H1 (cell line): Measurements from ENCODE around the gene TGIF1. TPM values are rescaled to one million over a fixed set of nuclear protein-coding genes. Genes with fewer than 3 reads are reported as not detected.

Experiments used
- CTCF ChIA-PET: fragments of 300-600 bp; sonication (Branson Sonifier 250); formaldehyde crosslinking; loops from one replicate; lab custom pipeline; 2021; ENCODE audit not compliant: partially characterized antibody; lab: Charles Lee
- POLR2A ChIA-PET: fragments of 300-600 bp; sonication (Branson Sonifier 250); formaldehyde crosslinking; loops from one replicate; lab custom pipeline; 2021; ENCODE audit warnings: inconsistent platforms; ENCODE audit not compliant: partially characterized antibody; lab: Charles Lee
- DNase-seq, 2 experiments: peaks; one replicate each; pipeline versions ENCODE4 v3.0.0 to v3.0.0-alpha.2; 2010 to 2022; ENCODE audit warnings: low spot score in 2 of 2, low read depth in 1 of 2, mixed read lengths in 1 of 2
- FAIRE-seq: peaks from 2 replicates; lab custom pipeline; 2011; peaks lifted over from hg19 to GRCh38; lab: Jason Lieb, UNC
- H2AFZ ChIP-seq: 2 replicates; pipeline ENCODE4 v1.8.1; 2012; ENCODE audit warnings: low read length, inconsistent platforms
- H2AK5ac ChIP-seq: 2 replicates; pipeline ENCODE4 v1.6.1; 2013; ENCODE audit warnings: low read depth, low read length
- H2BK120ac ChIP-seq: replicated peaks from 2 replicates; pipeline ENCODE3; 2013; ENCODE audit warnings: low read depth, low read length, inconsistent platforms
- H2BK12ac ChIP-seq: 2 replicates; pipeline ENCODE4 v1.6.1; 2013; ENCODE audit warnings: low read depth, low read length
- H2BK15ac ChIP-seq: 2 replicates; pipeline ENCODE4 v1.6.1; 2013; ENCODE audit warnings: low read length
- H2BK20ac ChIP-seq: 2 replicates; pipeline ENCODE4 v1.6.1; 2013; ENCODE audit warnings: low read length
- H2BK5ac ChIP-seq: 2 replicates; pipeline ENCODE4 v1.6.1; 2013; ENCODE audit warnings: low read depth, low read length
- H3K14ac ChIP-seq: 2 replicates; pipeline ENCODE4 v1.6.1; 2013; ENCODE audit warnings: inconsistent platforms; ENCODE audit not compliant: insufficient read length
- H3K18ac ChIP-seq: 2 replicates; pipeline ENCODE4 v1.6.1; 2013; ENCODE audit warnings: low read length; ENCODE audit errors: extremely low read depth
- H3K23ac ChIP-seq: 2 replicates; pipeline ENCODE4 v1.6.1; 2013; ENCODE audit warnings: inconsistent platforms; ENCODE audit not compliant: insufficient read length
- H3K23me2 ChIP-seq: 2 replicates; pipeline ENCODE4 v1.6.1; 2013; ENCODE audit warnings: low read depth, low read length
- H3K27ac ChIP-seq: 2 replicates; pipeline ENCODE4 v1.6.1; 2011; ENCODE audit warnings: low read depth, low read length, inconsistent platforms
- H3K27me3 ChIP-seq, 4 experiments: replicated peaks in 1 of 4; 1 replicate in 1 of 4; 2 replicates in 3 of 4; pipeline versions ENCODE4 v1.6.1 to v1.8.1; 2011 to 2013; ENCODE audit warnings: low read length in 3 of 4, mild to moderate bottlenecking in 3 of 4, inconsistent platforms in 2 of 4, mixed read lengths in 2 of 4, moderate library complexity in 1 of 4; ENCODE audit not compliant: control insufficient read depth in 3 of 4, insufficient read depth in 3 of 4; ENCODE audit errors: extremely low read depth in 1 of 4
- H3K36me3 ChIP-seq, 4 experiments: 2 replicates each; pipeline versions ENCODE4 v1.6.1 to v1.8.1; 2011 to 2013; ENCODE audit warnings: mild to moderate bottlenecking in 4 of 4, low read length in 3 of 4, moderate library complexity in 2 of 4, control low read depth in 1 of 4, inconsistent platforms in 1 of 4; ENCODE audit not compliant: insufficient read depth in 4 of 4, control insufficient read depth in 2 of 4
- H3K4ac ChIP-seq: replicated peaks from 2 replicates; pipeline ENCODE3; 2013; ENCODE audit warnings: low read length, low read depth, mixed read lengths, inconsistent platforms; ENCODE audit not compliant: insufficient read length
- H3K4me1 ChIP-seq, 4 experiments: replicated peaks in 1 of 4; 1 replicate in 1 of 4; 2 replicates in 3 of 4; pipeline versions ENCODE4 v1.6.1 to v1.8.1; 2011 to 2013; ENCODE audit warnings: low read length in 3 of 4, inconsistent platforms in 2 of 4, mixed read lengths in 1 of 4; ENCODE audit not compliant: insufficient read depth in 4 of 4, control insufficient read depth in 3 of 4
- H3K4me2 ChIP-seq, 2 experiments: 2 replicates each; pipeline versions ENCODE4 v1.6.1 to v1.8.1; 2011 to 2013; ENCODE audit warnings: low read depth in 2 of 2, low read length in 2 of 2, control low read depth in 1 of 2, inconsistent platforms in 1 of 2, mild to moderate bottlenecking in 1 of 2; ENCODE audit not compliant: insufficient read depth in 1 of 2
- H3K4me3 ChIP-seq, 4 experiments: fragments of 200-600, 300-600 bp in 1 of 4; sonication (generic), shearing (Covaris generic), sonication (Bioruptor Twin) in 1 of 4; 2 replicates each; pipeline versions ENCODE4 v1.5.1 to v1.8.1; 2011 to 2016; ENCODE audit warnings: low read length in 4 of 4, low read depth in 3 of 4, control low read depth in 2 of 4, inconsistent platforms in 2 of 4, mild to moderate bottlenecking in 2 of 4, mixed read lengths in 1 of 4, moderate library complexity in 1 of 4; ENCODE audit not compliant: insufficient read depth in 2 of 4; ENCODE audit errors: extremely low read depth in 1 of 4
- H3K56ac ChIP-seq: replicated peaks from 2 replicates; pipeline ENCODE3; 2013; ENCODE audit warnings: low read depth, mild to moderate bottlenecking, mixed read lengths, low read length, inconsistent platforms; ENCODE audit not compliant: insufficient read length
- H3K79me1 ChIP-seq: 2 replicates; pipeline ENCODE4 v1.6.1; 2013; ENCODE audit warnings: low read depth, low read length, control low read depth
- H3K79me2 ChIP-seq, 2 experiments: 2 replicates each; pipeline versions ENCODE4 v1.6.1 to v1.8.1; 2012 to 2013; ENCODE audit warnings: low read length in 2 of 2, mild to moderate bottlenecking in 2 of 2, inconsistent platforms in 1 of 2; ENCODE audit not compliant: insufficient read depth in 2 of 2, control insufficient read depth in 1 of 2
- H3K9ac ChIP-seq, 4 experiments: replicated peaks in 1 of 4; 1 replicate in 1 of 4; 2 replicates in 3 of 4; pipeline versions ENCODE4 v1.6.1 to v1.8.1; 2011 to 2013; ENCODE audit warnings: low read depth in 3 of 4, low read length in 3 of 4, control low read depth in 2 of 4, mild to moderate bottlenecking in 2 of 4, moderate library complexity in 2 of 4, inconsistent platforms in 1 of 4; ENCODE audit errors: extremely low read depth in 1 of 4
- H3K9me3 ChIP-seq, 2 experiments: 2 replicates each; pipeline versions ENCODE4 v1.6.1 to v1.8.1; 2012 to 2013; ENCODE audit warnings: mild to moderate bottlenecking in 2 of 2, moderate library complexity in 2 of 2, control low read depth in 1 of 2, inconsistent platforms in 1 of 2, low read depth in 1 of 2, low read length in 1 of 2, mixed read lengths in 1 of 2; ENCODE audit not compliant: insufficient read depth in 2 of 2
- H4K20me1 ChIP-seq, 2 experiments: replicated peaks in 1 of 2; 2 replicates each; pipeline versions ENCODE3 to v1.8.1; 2011 to 2013; ENCODE audit warnings: inconsistent platforms in 2 of 2, low read length in 2 of 2, mild to moderate bottlenecking in 1 of 2; ENCODE audit not compliant: insufficient read depth in 2 of 2, control insufficient read depth in 1 of 2
- H4K5ac ChIP-seq: 2 replicates; pipeline ENCODE4 v1.6.1; 2013; ENCODE audit warnings: low read length, low read depth, mixed read lengths, inconsistent platforms; ENCODE audit not compliant: insufficient read length
- H4K8ac ChIP-seq: 2 replicates; pipeline ENCODE4 v1.8.0; 2013; ENCODE audit warnings: mild to moderate bottlenecking, moderate library complexity, low read length, inconsistent platforms; ENCODE audit not compliant: insufficient read depth; ENCODE audit errors: extremely low read depth
- H4K91ac ChIP-seq: replicated peaks from 2 replicates; pipeline ENCODE3; 2013; ENCODE audit warnings: low read length, mixed read lengths, inconsistent platforms; ENCODE audit not compliant: insufficient read length
- CREB1 ChIP-seq: IDR thresholded peaks from 2 replicates; pipeline ENCODE4 v1.6.1; 2012; ENCODE audit warnings: inconsistent platforms
- EP300 ChIP-seq, 2 experiments: IDR thresholded peaks; 1 replicate in 1 of 2; 2 replicates in 1 of 2; pipeline ENCODE4 v1.6.1; 2011 to 2012; ENCODE audit warnings: low read depth in 2 of 2, low read length in 2 of 2, mild to moderate bottlenecking in 2 of 2, borderline replicate concordance in 1 of 2, inconsistent platforms in 1 of 2, moderate library complexity in 1 of 2
- HDAC6 ChIP-seq: IDR thresholded peaks from one replicate; pipeline ENCODE4 v1.7.1; 2012; ENCODE audit warnings: low read depth, mild to moderate bottlenecking, inconsistent platforms, low read length, moderate library complexity
- JUND ChIP-seq: IDR thresholded peaks from 2 replicates; pipeline ENCODE4 v1.6.1; 2011; ENCODE audit warnings: mild to moderate bottlenecking, improper control_type of control experiment, low read length
- SIRT6 ChIP-seq: IDR thresholded peaks from one replicate; pipeline ENCODE4 v1.7.1; 2012; ENCODE audit warnings: low read length, inconsistent platforms
- WGBS, 2 experiments: shearing (Covaris generic) in 1 of 2; methylation state at CpG; one replicate each; pipeline versions ENCODE4 v1.1.6 to v1.1.7; 2013 to 2015; ENCODE audit warnings: low lambda C conversion rate in 2 of 2, mixed read lengths in 2 of 2, inconsistent platforms in 1 of 2, low coverage in 1 of 2, missing lambda C conversion rate in 1 of 2; ENCODE audit not compliant: insufficient replicate concordance in 2 of 2, insufficient coverage in 1 of 2, insufficient read length in 1 of 2; ENCODE audit errors: extremely low coverage in 1 of 2, missing lambda C conversion rate in 1 of 2; 5-methylcytosine and 5-hydroxymethylcytosine counted together
- polyA plus RNA-seq, 7 experiments: library from polyadenylated mRNA; depleted of rRNA in 3 of 7; stranded (reverse) in 5 of 7; unstranded in 2 of 7; fragments of >200 nt in 5 of 7; fragments of 200-250 nt in 2 of 7; gene quantifications; 1 replicate in 5 of 7; 2 replicates in 1 of 7; 4 replicates in 1 of 7; pipeline versions ENCODE4 v1.2.1 to v1.2.3, GENCODE V29; 2011 to 2013; ENCODE audit warnings: missing spikeins in 2 of 7, mixed read lengths in 2 of 7
- total RNA-seq: library from RNA; stranded (reverse); fragmentation: NEBNext Ultra II Directional; extraction: Animal tissue kit (Norgen Biotek cat#: 25700); gene quantifications from 2 replicates; pipeline ENCODE4 v1.2.1, GENCODE V29; 2021

TGIF1 gene
- total and polyA plus RNA-seq, 2 of the 8 experiments (the other 6 are each of a cell fraction or from before 2014, with no cell fraction given), result 256 to 262 TPM

DNA sequence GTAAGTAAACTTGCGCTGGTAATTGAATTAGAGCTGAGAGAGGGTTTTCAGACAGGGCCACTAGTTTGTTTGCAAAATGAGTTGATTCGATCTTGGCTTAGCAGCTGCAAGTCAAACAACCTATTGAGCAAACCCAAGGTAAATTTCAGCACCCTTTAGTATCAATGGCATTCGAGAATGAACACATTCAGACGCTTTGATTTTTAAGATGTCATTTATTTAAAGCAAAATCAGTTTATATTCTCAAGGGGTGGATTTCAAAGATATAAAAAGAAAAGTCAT lies 44.2 kb downstream of the TGIF1 start:
- no peak overlapping the region for H3K23ac ChIP-seq
- CTCF ChIA-PET, result interaction anchor here (0.6 to 3.5 kb wide), 7 partner anchors 10 to 196 kb away, joined by 3 to 12 read pairs (median 5); no protein-coding TSS in a partner anchor

More for the DNA sequence above, 44.2 kb downstream of the TGIF1 start:
- no peak overlapping the region for H3K18ac ChIP-seq
- POLR2A ChIA-PET, result no interaction called here
- no peaks in the 10 kb centered on the region for H4K20me1 ChIP-seq
- H2BK20ac ChIP-seq, result 0 out of 2 replicates have a peak overlapping the region, but pooled peaks have one; percentile 48
- H3K9me3 ChIP-seq, result no peaks in the 10 kb centered on the region
- H3K4ac ChIP-seq, result no peak overlapping the region
- H2BK12ac ChIP-seq, result no peak overlapping the region
- no peaks in the 10 kb centered on the region for H3K79me1 ChIP-seq
- H3K4me3 ChIP-seq, result no peak overlapping the region
- no peak overlapping the region for H2BK15ac ChIP-seq
- H4K5ac ChIP-seq, result no peak overlapping the region
- H3K36me3 ChIP-seq, result no peaks in the 10 kb centered on the region
- no peaks in the 10 kb centered on the region for H3K79me2 ChIP-seq
- no peak overlapping the region for H4K91ac ChIP-seq
- no peaks in the 10 kb centered on the region; a peak in 4 of 7 replicates for H3K27me3 ChIP-seq
- H3K9ac ChIP-seq, result no peak overlapping the region
- H2BK120ac ChIP-seq, result no peak overlapping the region
- no peak for TF ChIP-seq HDAC6
- TF ChIP-seq JUND, result no peak
- TF ChIP-seq CREB1, result no peak
- TF ChIP-seq EP300 (IDR thresholded peaks at IDR 0.05; ENCODE audit: borderline replicate concordance in 1 of 2, low read depth in 2 of 2, low read length in 2 of 2), result no peak
- no peak for TF ChIP-seq SIRT6
- no peak overlapping the region for H3K4me2 ChIP-seq
- H3K14ac ChIP-seq, result no peak overlapping the region
- H3K27ac ChIP-seq, result no peak overlapping the region
- FAIRE-seq (no peak), DNase-seq (no peak)
- H4K8ac ChIP-seq, result no peak overlapping the region
- H3K4me1 ChIP-seq, result peaks cover 0 to 8% (median 4%) of the 10 kb centered on the region in 4 experiments; a peak in 4 of 7 replicates
- no peak overlapping the region for H3K56ac ChIP-seq
- WGBS, 2 experiments, result 86% methylated on average over 4 of the region's 4 CpGs; no CpG with 5 or more reads in 1 of the 2 experiments
- H2AFZ ChIP-seq, result peak overlapping the region; percentile 1; the same call in 1 of the 2 replicates
- H2BK5ac ChIP-seq, result no peak overlapping the region
- H3K23me2 ChIP-seq, result peaks cover 2% of the 10 kb centered on the region; the same call in 1 of the 2 replicates
- H2AK5ac ChIP-seq, result no peak overlapping the region
